ENCODE results near the gene ABHD3. TPM values are rescaled to one million over a fixed set of nuclear protein-coding genes. Genes with fewer than 3 reads are reported as not detected.

Gene ABHD3
- total and polyA plus RNA-seq, 2 experiments from 2014 or later: 2.3 to 4.6 TPM

GRCh38 chr18:21702602-21703001, 2.0 kb downstream of the ABHD3 start:
- Histone ChIP-seq H3K9me3 (ENCODE audit: low read depth) (no peaks in the 10 kb centered on the region), H3K4me3 (no peak overlapping the region), H3K27me3 (replicated peaks; ENCODE audit: insufficient read depth) (no peaks in the 10 kb centered on the region), H3K4me2 (ENCODE audit: unreplicated experiment) (no peak overlapping the region), H3K9ac (no peak overlapping the region), H4K20me1 (ENCODE audit: insufficient read depth) (no peaks in the 10 kb centered on the region), H3F3A (ENCODE audit: insufficient read depth) (peaks cover 8% of the 10 kb centered on the region), H3K79me2 (ENCODE audit: insufficient read depth) (no peaks in the 10 kb centered on the region), H3K9me2 (ENCODE audit: insufficient read depth) (no peaks in the 10 kb centered on the region), H3K4me1 (ENCODE audit: insufficient read depth) (no peaks in the 10 kb centered on the region), H3K27ac (no peak overlapping the region), H2AFZ (0 out of 2 replicates have a peak overlapping the region, but pooled peaks have one; percentile 2), H3K36me3 (ENCODE audit: low read depth) (no peaks in the 10 kb centered on the region)
- in situ Hi-C loops (cut with MboI): no loop called here
- no peak for TF ChIP-seq EZH2 (IDR thresholded peaks at IDR 0.05; ENCODE audit: insufficient read depth, poor library complexity, severe bottlenecking)
- no peak for TF ChIP-seq EZH2phosphoT487 (IDR thresholded peaks at IDR 0.05; ENCODE audit: insufficient read depth, low read depth)
- DNase-seq: no peak
- WGBS, 2 experiments (ENCODE audit: low coverage in 1 of 2, low lambda C conversion rate in 2 of 2, missing lambda C conversion rate in 2 of 2): 43 to 47% methylated on average over 5 of the region's 5 CpGs

- Histone ChIP-seq H3K27me3 (replicated peaks; ENCODE audit: insufficient read depth) (no peaks in the 10 kb centered on the region), H3K79me2 (ENCODE audit: insufficient read depth) (no peaks in the 10 kb centered on the region), H3K4me3 (no peak overlapping the region), H3K9me3 (ENCODE audit: low read depth) (no peaks in the 10 kb centered on the region), H3K9ac (no peak overlapping the region), H3K9me2 (ENCODE audit: insufficient read depth) (no peaks in the 10 kb centered on the region), H3F3A (ENCODE audit: insufficient read depth) (peaks cover 8% of the 10 kb centered on the region), H2AFZ (no peak overlapping the region), H3K27ac (no peak overlapping the region), H3K4me2 (ENCODE audit: unreplicated experiment) (no peak overlapping the region), H4K20me1 (ENCODE audit: insufficient read depth) (no peaks in the 10 kb centered on the region), H3K4me1 (ENCODE audit: insufficient read depth) (no peaks in the 10 kb centered on the region), H3K36me3 (ENCODE audit: low read depth) (no peaks in the 10 kb centered on the region)
- DNase-seq: no peak
- no peak for TF ChIP-seq EZH2phosphoT487 (IDR thresholded peaks at IDR 0.05; ENCODE audit: insufficient read depth, low read depth)
- TF ChIP-seq EZH2 (IDR thresholded peaks at IDR 0.05; ENCODE audit: insufficient read depth, poor library complexity, severe bottlenecking): no peak
- in situ Hi-C loops (cut with MboI): no loop called here
- WGBS, 2 experiments (ENCODE audit: low coverage in 1 of 2, low lambda C conversion rate in 2 of 2, missing lambda C conversion rate in 2 of 2): 92 to 95% methylated on average over 2 of the region's 2 CpGs
These were observed 3.0 kb downstream of the ABHD3 start for GRCh38 chr18:21701621-21702020.

GRCh38 chr18:21700528-21701075, 4.0 kb downstream of the ABHD3 start:
- Histone ChIP-seq H3K9me3 (ENCODE audit: low read depth) (no peaks in the 10 kb centered on the region), H3K36me3 (ENCODE audit: low read depth) (no peaks in the 10 kb centered on the region), H3K4me3 (no peak overlapping the region), H3K4me2 (ENCODE audit: unreplicated experiment) (no peak overlapping the region), H3K27ac (no peak overlapping the region), H3F3A (ENCODE audit: insufficient read depth) (peaks cover 8% of the 10 kb centered on the region), H4K20me1 (ENCODE audit: insufficient read depth) (no peaks in the 10 kb centered on the region), H2AFZ (no peak overlapping the region), H3K27me3 (replicated peaks; ENCODE audit: insufficient read depth) (no peaks in the 10 kb centered on the region), H3K79me2 (ENCODE audit: insufficient read depth) (no peaks in the 10 kb centered on the region), H3K4me1 (ENCODE audit: insufficient read depth) (no peaks in the 10 kb centered on the region), H3K9me2 (ENCODE audit: insufficient read depth) (no peaks in the 10 kb centered on the region), H3K9ac (no peak overlapping the region)
- in situ Hi-C loops (cut with MboI): no loop called here
- 95 to 97% methylated on average over 6 of the region's 6 CpGs for WGBS, 2 experiments (ENCODE audit: low coverage in 1 of 2, low lambda C conversion rate in 2 of 2, missing lambda C conversion rate in 2 of 2)
- TF ChIP-seq EZH2phosphoT487 (IDR thresholded peaks at IDR 0.05; ENCODE audit: insufficient read depth, low read depth) (no peak), EZH2 (IDR thresholded peaks at IDR 0.05; ENCODE audit: insufficient read depth, poor library complexity, severe bottlenecking) (no peak)
- DNase-seq: no peak

GRCh38 chr18:21693322-21693721, 11.3 kb downstream of the ABHD3 start:
- Histone ChIP-seq H3K27me3 (replicated peaks; ENCODE audit: insufficient read depth) (no peaks in the 10 kb centered on the region), H3K4me3 (no peak overlapping the region), H3K4me2 (ENCODE audit: unreplicated experiment) (no peak overlapping the region), H4K20me1 (ENCODE audit: insufficient read depth) (no peaks in the 10 kb centered on the region), H3K4me1 (ENCODE audit: insufficient read depth) (no peaks in the 10 kb centered on the region), H3F3A (ENCODE audit: insufficient read depth) (no peaks in the 10 kb centered on the region), H3K9me3 (ENCODE audit: low read depth) (no peaks in the 10 kb centered on the region), H3K9me2 (ENCODE audit: insufficient read depth) (no peaks in the 10 kb centered on the region), H3K27ac (no peak overlapping the region), H3K36me3 (ENCODE audit: low read depth) (no peaks in the 10 kb centered on the region), H3K79me2 (ENCODE audit: insufficient read depth) (no peaks in the 10 kb centered on the region), H2AFZ (no peak overlapping the region), H3K9ac (no peak overlapping the region)
- TF ChIP-seq EZH2phosphoT487 (IDR thresholded peaks at IDR 0.05; ENCODE audit: insufficient read depth, low read depth): no peak
- TF ChIP-seq EZH2 (IDR thresholded peaks at IDR 0.05; ENCODE audit: insufficient read depth, poor library complexity, severe bottlenecking): no peak
- no peak for DNase-seq
- 96% methylated on average over 2 of the region's 2 CpGs for WGBS, 2 experiments (ENCODE audit: low coverage in 1 of 2, low lambda C conversion rate in 2 of 2, missing lambda C conversion rate in 2 of 2)
- in situ Hi-C loops (cut with MboI): no loop called here

- H4K20me1 ChIP-seq (ENCODE audit: insufficient read depth): no peaks in the 10 kb centered on the region
- H3K27me3 ChIP-seq (replicated peaks; ENCODE audit: insufficient read depth): no peaks in the 10 kb centered on the region
- H3F3A ChIP-seq (ENCODE audit: insufficient read depth): no peaks in the 10 kb centered on the region
- no peak overlapping the region for H3K9ac ChIP-seq
- H3K4me1 ChIP-seq (ENCODE audit: insufficient read depth): no peaks in the 10 kb centered on the region
- H3K9me3 ChIP-seq (ENCODE audit: low read depth): no peaks in the 10 kb centered on the region
- no peaks in the 10 kb centered on the region for H3K79me2 ChIP-seq (ENCODE audit: insufficient read depth)
- WGBS, 2 experiments (ENCODE audit: low coverage in 1 of 2, low lambda C conversion rate in 2 of 2, missing lambda C conversion rate in 2 of 2): 100% methylated on average over 1 of the region's 1 CpG
- H3K27ac ChIP-seq: no peak overlapping the region
- H3K4me2 ChIP-seq (ENCODE audit: unreplicated experiment): no peak overlapping the region
- no peak for DNase-seq
- TF ChIP-seq EZH2 (IDR thresholded peaks at IDR 0.05; ENCODE audit: insufficient read depth, poor library complexity, severe bottlenecking) (no peak), EZH2phosphoT487 (IDR thresholded peaks at IDR 0.05; ENCODE audit: insufficient read depth, low read depth) (no peak)
- no peak overlapping the region for H3K4me3 ChIP-seq
- no peaks in the 10 kb centered on the region for H3K9me2 ChIP-seq (ENCODE audit: insufficient read depth)
- no peak overlapping the region for H2AFZ ChIP-seq
- no peaks in the 10 kb centered on the region for H3K36me3 ChIP-seq (ENCODE audit: low read depth)
- in situ Hi-C loops (cut with MboI): no loop called here
These were observed 14.8 kb downstream of the ABHD3 start for GRCh38 chr18:21689736-21690135.
